T-helper 2 cell treated with Interferon-gamma antibody and Interleukin-4, amounts not matched to agents 100 ng/mL and 5 ng/mL, for 36 hours (primary cell): Measurements from ENCODE around the gene ATP8B4. TPM values are rescaled to one million over a fixed set of nuclear protein-coding genes. Genes with fewer than 3 reads are reported as not detected.

Experiments used
- intact Hi-C: fragments of 100-400 bp; cut with micrococcal nuclease; formaldehyde crosslinking; loops from one replicate; pipeline ENCODE4 v1.15.1; 2023
- total RNA-seq: library from RNA; stranded (reverse); gene quantifications from 2 replicates; pipeline ENCODE4 v1.2.3, GENCODE V29; 2022

Gene ATP8B4
- total RNA-seq, 1 donor from 2014 or later, result 22.5 TPM

- intact Hi-C loops, result no loop called here
Observed at GRCh38 chr15:49831206-49831965, 287.6 kb downstream of the ATP8B4 start.

GRCh38 chr15:49830391-49830790, 288.6 kb downstream of the ATP8B4 start:
- intact Hi-C loops, result no loop called here

GRCh38 chr15:49827311-49827710, 291.7 kb downstream of the ATP8B4 start:
- intact Hi-C loops, result no loop called here

- intact Hi-C loops, result no loop called here
Observed at GRCh38 chr15:49826640-49827234, 292.3 kb downstream of the ATP8B4 start.

- intact Hi-C loops, result no loop called here
Observed at GRCh38 chr15:49824775-49825099, 294.3 kb downstream of the ATP8B4 start.

DNA sequence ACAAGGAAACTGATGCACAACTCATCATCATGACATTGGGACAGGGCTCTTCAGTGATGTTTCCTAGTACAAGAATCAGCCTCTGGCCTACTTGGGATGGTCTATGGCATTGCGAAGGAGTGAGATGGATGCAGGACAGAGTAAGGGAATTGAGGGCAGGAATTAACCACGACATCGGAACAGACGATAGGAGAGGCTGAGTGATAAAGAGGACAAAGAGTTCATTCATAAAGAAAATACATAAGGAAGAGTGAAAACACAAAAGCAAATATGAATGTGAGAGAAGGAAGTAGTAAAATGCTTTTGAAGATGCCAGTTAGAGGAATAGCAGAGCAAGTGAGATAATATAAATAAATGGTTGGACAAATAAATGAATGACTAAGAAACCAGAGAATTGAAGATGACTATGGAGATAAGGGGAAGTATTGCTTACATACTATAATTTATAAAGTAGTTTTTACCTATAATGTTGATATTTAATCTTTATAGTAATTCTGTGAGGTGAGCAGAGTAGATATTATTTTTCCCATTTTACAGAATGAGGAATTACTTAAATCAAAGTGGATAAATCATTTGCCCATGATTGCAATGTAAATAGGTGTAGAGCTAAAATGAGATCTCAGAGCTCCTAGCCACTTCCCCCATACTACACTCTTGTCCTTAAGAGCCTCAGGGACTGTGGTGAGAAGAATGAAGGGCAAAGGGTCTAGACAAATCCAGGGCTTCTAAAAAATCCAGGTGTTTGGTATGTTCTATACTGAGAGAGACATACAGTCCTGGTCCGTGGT, 294.9 kb downstream of the ATP8B4 start:
- intact Hi-C loops, result no loop called here

- intact Hi-C loops, result no loop called here
Observed at GRCh38 chr15:49817100-49817499, 301.9 kb downstream of the ATP8B4 start.

DNA sequence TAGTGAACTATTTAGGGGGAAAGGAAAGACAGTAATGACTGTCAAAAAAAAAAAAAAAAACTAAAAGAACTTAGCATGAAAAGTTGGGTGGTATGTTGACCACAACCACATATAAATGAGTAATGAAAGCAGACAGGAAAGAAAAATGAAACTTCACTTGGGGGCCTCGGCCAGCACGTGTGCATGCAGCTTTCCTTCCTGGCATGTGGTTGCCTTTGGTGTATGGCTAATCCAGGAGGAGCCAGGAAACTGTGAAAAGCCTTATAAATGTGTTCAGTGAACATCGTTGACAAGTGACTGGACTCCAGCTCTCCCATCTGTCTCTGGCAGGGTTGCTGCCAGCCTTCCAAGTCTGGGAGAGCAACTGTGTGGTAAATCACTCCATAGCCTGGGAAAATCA, 303.1 kb downstream of the ATP8B4 start:
- intact Hi-C loops, result no loop called here

DNA sequence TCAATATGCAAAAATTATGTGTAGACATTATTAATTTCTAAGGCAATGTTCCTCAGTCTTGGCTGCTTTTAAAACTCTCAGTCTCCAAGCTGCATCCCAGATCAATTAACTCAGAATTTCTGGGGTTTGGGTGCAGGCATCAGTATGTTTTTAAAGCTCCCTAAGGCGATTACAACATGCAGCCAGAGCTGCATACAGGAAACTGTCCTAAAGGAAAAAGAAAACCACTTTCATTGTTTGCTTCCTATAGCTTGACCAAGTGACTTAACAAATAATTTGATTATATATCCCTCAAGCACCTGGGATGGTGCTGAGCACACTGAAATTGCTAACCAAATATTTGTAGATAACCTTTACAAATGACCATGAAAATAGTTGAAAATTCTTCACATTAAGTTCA, 303.5 kb downstream of the ATP8B4 start:
- intact Hi-C loops, result no loop called here

- intact Hi-C loops, result no loop called here
Observed at GRCh38 chr15:49814709-49815108, 304.3 kb downstream of the ATP8B4 start.

GRCh38 chr15:49813625-49814024, 305.4 kb downstream of the ATP8B4 start:
- intact Hi-C loops, result no loop called here

DNA sequence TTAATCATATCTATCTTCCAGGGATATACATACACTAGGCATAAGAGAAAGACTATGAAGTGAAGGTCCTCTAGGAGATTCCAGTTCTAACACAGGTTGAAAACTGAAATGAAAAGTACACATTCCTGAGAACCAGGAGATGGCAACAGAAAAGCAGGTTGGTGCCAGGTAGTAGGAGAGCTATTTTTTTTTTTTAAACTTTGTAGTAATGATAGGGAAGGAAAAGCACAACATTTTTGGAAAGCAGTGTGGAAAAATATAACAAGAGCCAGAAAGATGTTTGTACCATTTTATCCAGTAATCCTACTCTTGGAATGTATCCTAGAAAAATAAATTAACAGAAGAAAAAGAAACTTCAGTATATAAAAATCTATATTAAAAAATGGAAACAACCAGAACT, 308.3 kb downstream of the ATP8B4 start:
- intact Hi-C loops, result no loop called here

DNA sequence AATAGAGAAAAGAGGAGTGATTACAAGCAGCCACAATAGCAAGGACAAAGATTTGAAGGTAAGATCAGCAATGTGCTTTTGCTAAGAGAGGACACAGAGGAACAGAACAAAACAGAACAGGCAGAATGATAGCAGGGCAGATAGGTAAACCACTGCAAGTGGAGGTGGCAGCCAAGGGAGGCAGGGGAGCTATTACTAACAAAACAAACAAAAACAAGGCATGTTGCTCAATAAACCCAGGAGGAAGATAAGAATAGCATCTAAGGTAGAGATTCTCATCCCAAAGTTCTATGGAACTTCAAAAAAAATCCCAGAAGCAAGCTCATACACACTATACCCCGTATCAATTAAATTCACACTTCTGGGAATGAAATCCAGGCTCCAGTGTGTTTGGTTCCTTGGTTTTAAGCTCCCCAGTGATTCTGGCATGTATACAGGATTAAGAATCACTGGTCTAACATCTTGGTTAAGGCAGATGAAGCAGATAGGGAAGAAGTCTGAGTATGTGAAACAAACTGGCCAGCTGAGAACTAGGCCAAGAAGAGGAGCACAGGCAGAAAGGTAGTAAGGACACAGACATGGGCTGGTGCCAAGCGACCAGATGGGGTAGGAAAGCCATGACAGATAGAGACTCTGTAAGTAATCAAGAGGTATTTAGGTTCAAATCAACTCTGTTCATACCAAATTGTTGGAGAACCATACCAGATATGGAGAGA, 309.0 kb downstream of the ATP8B4 start:
- intact Hi-C loops, result no loop called here

- intact Hi-C loops, result no loop called here
Observed at GRCh38 chr15:49808341-49808740, 310.7 kb downstream of the ATP8B4 start.

Other genes with a start within 250 kb of the ATP8B4 start
- gene SLC27A2, start 63.0 kb upstream of the ATP8B4 start, total RNA-seq, result 29.2 and 30.0 TPM in 2 replicates
- 0.32 and 0.45 TPM in 2 replicates for gene HDC, start 146.5 kb upstream of the ATP8B4 start, total RNA-seq
- gene GABPB1, start 236.0 kb upstream of the ATP8B4 start, total RNA-seq, result 39.1 and 40.8 TPM in 2 replicates